H9 (cell line): ENCODE results near the gene MRC1. TPM values are rescaled to one million over a fixed set of nuclear protein-coding genes. Genes with fewer than 3 reads are reported as not detected.

Experiments used
- DNase-seq: peaks from one replicate; pipeline ENCODE4 v3.0.0-alpha.2; 2017
- H2AFZ ChIP-seq: one replicate; pipeline ENCODE4 v1.6.1; 2013; ENCODE audit warnings: mild to moderate bottlenecking, low read length, control low read depth, moderate library complexity
- H2AK5ac ChIP-seq: 2 replicates; pipeline ENCODE4 v1.6.1; 2013; ENCODE audit warnings: low read length, control low read depth, mixed read lengths; ENCODE audit not compliant: insufficient read length
- H2BK120ac ChIP-seq: one replicate; pipeline ENCODE4 v1.6.1; 2013; ENCODE audit warnings: low read depth, mild to moderate bottlenecking, low read length, control low read depth, inconsistent platforms; ENCODE audit not compliant: poor library complexity, severe bottlenecking
- H2BK12ac ChIP-seq: 2 replicates; pipeline ENCODE4 v1.6.1; 2013; ENCODE audit warnings: low read length, control low read depth, mixed read lengths, low read depth; ENCODE audit not compliant: insufficient read length
- H2BK15ac ChIP-seq: 2 replicates; pipeline ENCODE4 v1.6.1; 2013; ENCODE audit warnings: low read depth, low read length, control low read depth
- H2BK20ac ChIP-seq: one replicate; pipeline ENCODE4 v1.6.1; 2013; ENCODE audit warnings: low read depth, mild to moderate bottlenecking, low read length, control low read depth, inconsistent platforms; ENCODE audit not compliant: poor library complexity, severe bottlenecking
- H2BK5ac ChIP-seq: 2 replicates; pipeline ENCODE4 v1.6.1; 2013; ENCODE audit warnings: low read length, control low read depth, mixed read lengths; ENCODE audit not compliant: insufficient read length
- H3K14ac ChIP-seq: 2 replicates; pipeline ENCODE4 v1.6.1; 2013; ENCODE audit warnings: low read length, control low read depth; ENCODE audit not compliant: insufficient read depth
- H3K18ac ChIP-seq: 2 replicates; pipeline ENCODE4 v1.6.1; 2013; ENCODE audit warnings: low read depth, mild to moderate bottlenecking, mixed read lengths, low read length, control low read depth; ENCODE audit not compliant: insufficient read length
- H3K23ac ChIP-seq: 2 replicates; pipeline ENCODE4 v1.6.1; 2013; ENCODE audit warnings: low read length, control low read depth, mixed read lengths, low read depth; ENCODE audit not compliant: insufficient read length
- H3K23me2 ChIP-seq: 2 replicates; pipeline ENCODE4 v1.6.1; 2013; ENCODE audit warnings: low read depth, mild to moderate bottlenecking, mixed read lengths, low read length, control low read depth; ENCODE audit not compliant: insufficient read length, poor library complexity, severe bottlenecking
- H3K27ac ChIP-seq: 2 replicates; pipeline ENCODE4 v1.5.1; 2013; ENCODE audit warnings: low read length, control low read depth, mixed read lengths, low read depth; ENCODE audit not compliant: insufficient read length
- H3K27me3 ChIP-seq: 2 replicates; pipeline ENCODE4 v1.6.1; 2013; ENCODE audit warnings: low read length, control low read depth, inconsistent platforms; ENCODE audit not compliant: insufficient read depth
- H3K4ac ChIP-seq: 2 replicates; pipeline ENCODE4 v1.6.1; 2013; ENCODE audit warnings: low read depth, mild to moderate bottlenecking, control low read depth, inconsistent platforms, low read length, moderate library complexity
- H3K4me1 ChIP-seq: 2 replicates; pipeline ENCODE4 v1.6.1; 2013; ENCODE audit warnings: low read length, control low read depth, inconsistent platforms; ENCODE audit not compliant: insufficient read depth
- H3K4me2 ChIP-seq: 2 replicates; pipeline ENCODE4 v1.6.1; 2013; ENCODE audit warnings: low read length, control low read depth, mixed read lengths; ENCODE audit not compliant: insufficient read length, insufficient read depth
- H3K56ac ChIP-seq: 2 replicates; pipeline ENCODE4 v1.6.1; 2013; ENCODE audit warnings: low read depth, mild to moderate bottlenecking, mixed read lengths, low read length, control low read depth; ENCODE audit not compliant: insufficient read length
- H3K79me1 ChIP-seq: 2 replicates; pipeline ENCODE4 v1.6.1; 2013; ENCODE audit warnings: low read depth, mild to moderate bottlenecking, moderate library complexity, low read length, control low read depth, inconsistent platforms; ENCODE audit not compliant: insufficient read depth, poor library complexity, severe bottlenecking
- H3K79me2 ChIP-seq: 2 replicates; pipeline ENCODE4 v1.6.1; 2013; ENCODE audit warnings: low read length, control low read depth, inconsistent platforms; ENCODE audit not compliant: insufficient read depth
- H3K9ac ChIP-seq: 2 replicates; pipeline ENCODE4 v1.6.1; 2013; ENCODE audit warnings: low read length, control low read depth, mixed read lengths; ENCODE audit not compliant: insufficient read length; ENCODE audit errors: extremely low read depth
- H3K9me3 ChIP-seq: one replicate; pipeline ENCODE4 v1.6.1; 2013; ENCODE audit warnings: low read depth, low read length, inconsistent platforms; ENCODE audit not compliant: control insufficient read depth
- H3T11ph ChIP-seq: one replicate; pipeline ENCODE4 v1.6.1; 2013; ENCODE audit warnings: mild to moderate bottlenecking, low read length, control low read depth, inconsistent platforms
- H4K20me1 ChIP-seq: one replicate; pipeline ENCODE4 v1.6.1; 2013; ENCODE audit not compliant: control insufficient read depth, insufficient read length, insufficient read depth
- H4K5ac ChIP-seq: 2 replicates; pipeline ENCODE4 v1.6.1; 2013; ENCODE audit warnings: low read depth, mild to moderate bottlenecking, mixed read lengths, low read length, control low read depth; ENCODE audit not compliant: insufficient read length
- H4K8ac ChIP-seq: replicated peaks from 2 replicates; pipeline ENCODE4 v1.6.1; 2013; ENCODE audit warnings: low read length, control low read depth, mixed read lengths, low read depth; ENCODE audit not compliant: insufficient read length
- H4K91ac ChIP-seq: 2 replicates; pipeline ENCODE4 v1.6.1; 2013; ENCODE audit warnings: low read depth, mild to moderate bottlenecking, moderate library complexity, mixed read lengths, low read length, control low read depth; ENCODE audit not compliant: insufficient read length
- H3K27ac Mint-ChIP-seq, 3 experiments: 2 replicates in 2 of 3; 3 replicates in 1 of 3; pipeline ENCODE4 v1.8.0; 2020 to 2021; ENCODE audit warnings: mixed read lengths in 3 of 3, mild to moderate bottlenecking in 1 of 3, moderate library complexity in 1 of 3
- H3K27me3 Mint-ChIP-seq: 2 replicates; pipeline ENCODE4 v1.8.0; 2021; ENCODE audit warnings: low read depth, mild to moderate bottlenecking, moderate library complexity, mixed read lengths
- H3K36me3 Mint-ChIP-seq, 3 experiments: 2 replicates in 2 of 3; 3 replicates in 1 of 3; pipeline ENCODE4 v1.8.0; 2020 to 2021; ENCODE audit warnings: low read depth in 3 of 3, mixed read lengths in 3 of 3; ENCODE audit not compliant: insufficient read depth in 1 of 3
- H3K4me1 Mint-ChIP-seq, 2 experiments: 2 replicates each; pipeline ENCODE4 v1.8.0; 2020; ENCODE audit warnings: mixed read lengths in 2 of 2
- H3K4me3 Mint-ChIP-seq, 2 experiments: 2 replicates in 1 of 2; 3 replicates in 1 of 2; pipeline ENCODE4 v1.8.0; 2020 to 2021; ENCODE audit warnings: mild to moderate bottlenecking in 2 of 2, mixed read lengths in 2 of 2, moderate library complexity in 1 of 2
- H3K9me3 Mint-ChIP-seq, 2 experiments: 2 replicates in 1 of 2; 3 replicates in 1 of 2; pipeline ENCODE4 v1.8.0; 2020; ENCODE audit warnings: mild to moderate bottlenecking in 2 of 2, mixed read lengths in 2 of 2, moderate library complexity in 1 of 2
- CTCF ChIP-seq: fragments of 200-600 bp; sonication (generic); conservative IDR thresholded peaks from 3 replicates; pipeline ENCODE4 v1.8.0; 2021; ENCODE audit warnings: antibody characterized with exemption, mild to moderate bottlenecking
- WGBS: extraction: QIAGEN DNeasy Blood & Tissue Kit; methylation state at CpG from one replicate; pipeline ENCODE4 v1.1.7; 2013; ENCODE audit warnings: missing lambda C conversion rate, low lambda C conversion rate, mixed read lengths; ENCODE audit not compliant: insufficient read length; ENCODE audit errors: extremely low coverage; 5-methylcytosine and 5-hydroxymethylcytosine counted together
- total RNA-seq: library from RNA; stranded (reverse); gene quantifications from 2 replicates; pipeline ENCODE4 v1.2.1, GENCODE V29; 2021

The MRC1 gene
- total RNA-seq, 1 experiment from 2014 or later, result not detected

GRCh38 chr10:17950726-17951125 is 141.6 kb downstream of the MRC1 start:
- H3K27me3 ChIP-seq, result no peaks in the 10 kb centered on the region
- no peak overlapping the region for H3K4me2 ChIP-seq
- WGBS, result no CpG with 5 or more reads among the region's 22 CpGs

More at GRCh38 chr10:17950726-17951125, 141.6 kb downstream of the MRC1 start:
- no peak overlapping the region for H3K27ac ChIP-seq
- H3K14ac ChIP-seq, result no peak overlapping the region
- H4K5ac ChIP-seq, result no peak overlapping the region
- no peak overlapping the region for H2AK5ac ChIP-seq
- no peak overlapping the region for H2AFZ ChIP-seq
- no peak for TF ChIP-seq CTCF
- no peaks in the 10 kb centered on the region for H3K9me3 ChIP-seq
- H3K36me3 Mint-ChIP-seq, result peaks cover 0 to 4% (median 0%) of the 10 kb centered on the region in 3 experiments; a peak in 1 of 7 replicates
- peaks cover 0 to 4% of the 10 kb centered on the region in 2 experiments; a peak in 2 of 4 replicates for H3K4me1 Mint-ChIP-seq
- no peak overlapping the region for H3K56ac ChIP-seq
- no peak overlapping the region for H3K27ac Mint-ChIP-seq
- no peak overlapping the region for H2BK12ac ChIP-seq
- H4K20me1 ChIP-seq, result no peaks in the 10 kb centered on the region
- 0 out of 5 replicates have a peak, but pooled peaks cover 0 to 3% of the 10 kb centered on the region in 2 experiments for H3K9me3 Mint-ChIP-seq
- no peak overlapping the region for H3K4me3 Mint-ChIP-seq
- no peak overlapping the region for H2BK5ac ChIP-seq
- no peaks in the 10 kb centered on the region for H3K23me2 ChIP-seq
- no peak overlapping the region for H3K4ac ChIP-seq
- DNase-seq, result no peak
- H3K23ac ChIP-seq, result no peak overlapping the region
- no peaks in the 10 kb centered on the region; the same call in 1 of the 2 replicates for H3K27me3 Mint-ChIP-seq
- H2BK120ac ChIP-seq, result no peak overlapping the region
- no peak overlapping the region for H4K91ac ChIP-seq
- H2BK20ac ChIP-seq, result no peak overlapping the region
- H4K8ac ChIP-seq, result no peak overlapping the region
- no peak overlapping the region for H3K18ac ChIP-seq
- H3K79me2 ChIP-seq, result no peaks in the 10 kb centered on the region
- no peak overlapping the region for H3K9ac ChIP-seq
- no peak overlapping the region for H3T11ph ChIP-seq
- no peaks in the 10 kb centered on the region for H3K79me1 ChIP-seq
- no peaks in the 10 kb centered on the region for H3K4me1 ChIP-seq
- H2BK15ac ChIP-seq, result no peak overlapping the region
